IPS-NIHi7 (cell line): ENCODE results near the gene MED22.

Experiments used
- DNase-seq: peaks from one replicate; pipeline ENCODE4 v3.0.0; 2012; ENCODE audit warnings: mixed read lengths; ENCODE audit errors: extremely low spot score

The MED22 gene

DNA sequence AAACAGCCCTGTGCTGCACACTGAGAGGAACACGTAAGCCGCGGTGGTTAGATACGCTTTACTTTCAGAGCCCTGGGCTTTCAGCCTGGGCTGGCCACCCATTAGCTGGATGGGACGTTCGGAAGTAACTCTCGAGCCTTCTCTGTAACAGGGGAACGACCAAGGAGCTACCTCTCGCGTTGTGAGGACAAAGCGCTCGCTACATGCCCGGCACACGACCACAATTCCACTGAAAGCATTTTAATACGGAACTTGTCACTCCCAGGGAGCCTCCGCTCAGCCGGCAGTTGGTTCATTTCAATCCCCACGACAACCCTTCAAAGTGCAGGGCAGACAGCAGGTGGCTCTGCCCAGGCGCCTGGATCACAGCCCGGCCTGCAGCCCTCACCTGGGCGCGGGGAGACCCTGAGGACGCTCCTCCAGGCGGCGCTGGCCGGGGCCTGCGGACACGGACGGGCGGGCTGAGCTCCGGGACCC is 8.0 kb upstream of the MED22 start:
- DNase-seq = no peak

DNA sequence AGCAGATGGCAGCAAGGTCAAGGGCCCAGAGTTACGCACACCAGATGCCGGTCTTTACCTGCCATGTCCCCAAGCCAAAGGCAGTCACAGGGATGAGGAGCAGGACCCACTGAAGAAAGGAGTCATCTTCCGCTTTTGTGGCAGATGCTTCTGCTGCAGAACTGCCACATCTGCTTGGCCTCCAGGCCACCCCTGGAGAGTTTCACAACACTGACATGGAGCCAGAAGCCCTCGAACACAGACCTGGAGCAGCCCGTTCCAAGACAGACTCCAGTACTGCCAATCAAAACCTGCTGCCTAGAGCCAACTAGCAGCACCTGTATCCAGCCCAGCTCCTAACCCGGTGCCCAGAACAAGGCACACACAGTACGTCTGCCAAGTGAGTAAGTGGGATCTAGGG is 6.8 kb upstream of the MED22 start:
- no peak for DNase-seq

DNA sequence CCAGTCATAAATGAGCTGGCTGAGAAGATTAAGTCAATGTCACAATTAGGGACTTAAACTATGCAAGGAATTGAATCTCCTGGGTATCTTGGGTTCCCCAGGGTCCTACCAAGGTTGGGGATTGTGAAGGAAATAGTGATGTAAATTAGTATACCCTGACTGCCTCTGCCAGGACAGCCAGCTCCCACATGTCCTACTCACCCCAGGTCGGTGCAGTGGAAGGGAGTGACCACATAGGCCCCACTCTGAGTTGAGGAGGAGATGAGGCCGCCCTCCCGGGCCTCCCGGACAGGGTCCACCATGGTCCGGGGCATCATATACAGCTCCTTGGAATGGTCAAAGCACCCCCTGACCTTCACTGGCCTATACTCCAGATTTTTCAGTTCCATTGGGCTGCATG is 5.6 kb upstream of the MED22 start:
- no peak for DNase-seq

DNA sequence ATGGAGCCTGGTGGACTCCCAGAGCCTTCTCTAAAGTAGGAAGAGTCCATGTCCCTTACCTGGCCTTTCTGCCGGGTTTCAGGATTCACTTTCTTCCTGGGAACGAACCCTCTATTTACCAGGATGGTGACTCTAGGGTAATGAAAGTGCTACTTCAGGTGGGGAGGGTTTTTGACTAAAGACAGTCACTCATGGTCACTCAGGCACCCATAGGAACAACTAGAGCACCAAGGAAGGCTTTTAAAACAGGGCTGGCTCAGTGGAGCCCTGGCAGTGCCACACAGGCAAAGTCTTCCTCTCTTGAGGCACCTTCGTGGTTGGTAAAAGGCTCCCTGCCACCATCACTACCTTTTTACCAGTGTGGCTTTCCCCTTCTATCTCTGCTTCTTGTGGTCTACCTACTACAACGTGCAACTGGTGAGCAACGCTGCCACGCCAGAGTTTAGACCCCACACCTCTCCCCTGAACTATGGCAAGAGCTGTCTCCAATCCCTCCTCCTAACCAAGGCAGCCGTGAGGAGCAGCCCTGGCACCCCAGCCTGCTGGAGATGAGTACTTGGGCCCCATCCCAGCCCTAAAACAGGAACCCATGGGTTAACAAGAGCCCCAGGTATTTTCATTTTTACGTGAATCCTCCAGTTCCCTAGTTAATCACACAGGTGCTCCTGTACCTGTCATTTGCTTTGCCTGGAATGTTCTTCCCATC is 4.9 kb upstream of the MED22 start:
- DNase-seq = no peak

DNA sequence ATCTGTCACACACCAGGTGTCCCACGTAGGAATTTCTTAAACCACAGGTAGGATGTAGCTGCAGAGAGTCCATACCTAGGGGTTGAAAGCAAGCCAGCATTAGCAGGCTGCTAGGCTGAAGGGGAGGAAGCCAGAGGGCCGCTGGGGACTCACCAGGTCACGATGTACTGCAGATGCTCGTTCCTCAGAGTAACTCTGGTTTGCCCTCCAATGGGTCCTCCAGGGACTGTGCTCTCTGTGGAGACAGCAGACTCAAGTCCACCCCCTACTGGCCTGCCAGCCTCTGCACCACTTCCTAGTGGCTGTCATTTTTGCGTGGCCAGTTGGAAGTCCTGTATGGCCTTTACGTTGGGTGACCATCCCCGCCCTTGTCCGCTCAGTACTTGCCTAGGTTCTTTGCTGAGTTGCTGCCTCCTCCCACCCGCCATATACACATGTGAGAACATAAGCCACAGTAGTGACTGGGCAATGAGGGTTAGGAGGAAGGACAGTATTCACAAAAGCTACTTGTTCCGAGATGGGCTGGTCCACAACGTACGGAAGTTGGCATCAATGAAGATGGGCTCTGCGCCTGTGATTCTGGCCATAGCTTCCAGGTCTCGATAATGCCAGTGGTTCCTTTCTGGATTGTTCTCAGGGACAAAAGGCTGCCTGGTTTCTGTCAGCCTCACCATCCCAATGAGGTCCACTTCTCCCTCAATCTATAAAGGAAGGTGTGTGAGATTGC is 4.1 kb upstream of the MED22 start:
- DNase-seq = peak; percentile 77

DNA sequence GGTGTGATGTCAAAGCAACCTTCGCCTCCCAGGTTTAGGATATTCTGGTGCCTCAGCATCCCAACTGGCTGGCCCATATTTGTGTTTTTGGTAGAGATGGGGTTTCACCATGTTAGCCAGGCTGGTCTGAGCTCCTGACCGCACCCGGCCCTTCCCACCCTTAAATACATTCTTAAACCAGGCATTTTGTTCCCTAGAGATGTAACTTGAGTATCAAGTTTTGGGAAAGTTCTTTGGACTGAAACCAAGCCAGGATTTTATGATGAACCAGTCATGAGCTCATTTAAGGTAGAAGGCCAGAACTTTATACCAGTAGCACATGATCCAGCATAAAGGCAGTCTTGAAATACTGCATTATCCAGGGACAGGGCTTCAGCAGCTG is 3.6 kb upstream of the MED22 start:
- no peak for DNase-seq

DNA sequence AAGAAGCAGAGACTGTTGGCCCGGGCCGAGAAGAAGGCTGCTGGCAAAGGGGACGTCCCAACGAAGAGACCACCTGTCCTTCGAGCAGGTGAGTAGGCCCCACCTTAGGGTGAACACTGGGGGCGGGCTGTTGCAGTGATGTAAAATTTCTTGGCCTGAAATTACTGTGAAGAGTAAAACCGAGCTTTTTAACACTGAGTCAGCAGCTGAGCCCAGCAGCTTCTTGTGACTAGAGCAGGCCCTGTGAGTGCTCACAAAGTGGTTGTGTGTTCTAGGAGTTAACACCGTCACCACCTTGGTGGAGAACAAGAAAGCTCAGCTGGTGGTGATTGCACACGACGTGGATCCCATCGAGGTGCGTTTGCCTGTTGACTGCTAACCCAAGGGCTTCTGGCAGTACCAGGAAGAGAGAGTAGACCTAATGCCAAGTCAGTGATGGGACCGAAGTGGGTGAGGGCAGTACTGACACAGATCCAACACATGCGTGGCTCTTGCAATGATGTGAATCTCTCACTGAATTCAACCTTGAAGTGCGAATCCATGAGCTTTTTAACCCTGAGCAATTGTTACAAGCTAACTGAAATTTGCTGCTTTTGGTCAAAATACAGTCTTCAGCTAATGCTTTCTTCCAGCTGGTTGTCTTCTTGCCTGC is 2.2 kb upstream of the MED22 start:
- DNase-seq = no peak

DNA sequence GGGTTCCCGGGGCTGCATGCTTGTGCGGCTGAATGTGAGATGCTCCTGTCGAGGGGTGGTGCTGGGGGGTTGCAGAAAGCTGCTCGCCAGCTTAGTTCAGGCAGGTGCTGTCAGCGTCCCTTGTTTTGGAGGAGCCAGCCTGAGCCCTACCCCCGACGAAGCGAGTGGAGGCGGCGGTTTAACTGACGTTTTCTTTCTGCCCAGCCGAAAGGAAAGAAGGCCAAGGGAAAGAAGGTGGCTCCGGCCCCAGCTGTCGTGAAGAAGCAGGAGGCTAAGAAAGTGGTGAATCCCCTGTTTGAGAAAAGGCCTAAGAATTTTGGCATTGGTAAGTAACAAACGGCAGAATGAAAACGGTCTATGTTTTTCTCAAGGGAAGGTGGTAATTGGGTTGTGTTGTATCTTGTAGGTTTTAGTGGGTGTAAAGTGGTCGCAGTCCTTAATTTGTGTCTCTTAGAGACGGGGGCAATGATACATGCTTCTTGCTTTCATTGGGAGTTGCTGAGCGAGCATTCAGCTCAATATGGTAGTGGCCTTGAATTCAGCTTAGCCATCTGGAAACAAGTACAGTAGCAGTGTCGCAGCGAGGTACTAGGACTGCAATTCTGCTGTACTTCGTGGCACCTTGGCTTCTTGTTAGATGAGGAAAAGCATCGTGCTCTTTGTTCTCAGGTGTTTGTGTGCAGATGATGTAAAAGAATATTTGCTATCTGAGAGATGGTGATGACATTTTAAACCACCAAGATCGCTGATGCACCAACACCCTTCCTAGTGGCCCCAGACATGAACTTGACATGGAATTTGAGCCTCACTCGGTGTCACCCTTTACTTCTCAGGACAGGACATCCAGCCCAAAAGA is 1.0 kb upstream of the MED22 start:
- no peak for DNase-seq

DNA sequence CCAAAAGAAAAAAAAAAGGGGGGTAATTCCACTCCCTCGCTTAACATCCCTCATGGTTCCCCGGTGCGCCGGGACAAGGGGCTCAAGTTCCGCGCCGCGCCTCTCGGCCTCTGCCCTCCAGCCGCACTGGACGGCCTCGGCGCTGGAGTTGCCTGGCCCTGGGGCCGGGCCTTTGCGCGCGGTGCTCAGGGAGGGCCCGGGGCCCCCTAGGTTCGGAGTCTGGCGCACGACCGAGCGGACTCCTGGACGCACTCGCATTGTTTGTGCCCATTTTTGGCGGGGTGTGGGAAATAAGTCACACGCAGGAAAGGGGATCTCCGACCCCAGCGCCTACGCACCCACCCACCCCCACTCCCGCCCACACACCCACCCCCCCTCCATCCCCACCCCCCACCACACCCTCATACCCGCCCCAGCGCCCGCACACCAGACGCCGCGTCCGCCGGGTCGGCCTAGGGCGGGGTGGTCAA is 381 bp downstream of the MED22 start:
- DNase-seq = peak; percentile 50

DNA sequence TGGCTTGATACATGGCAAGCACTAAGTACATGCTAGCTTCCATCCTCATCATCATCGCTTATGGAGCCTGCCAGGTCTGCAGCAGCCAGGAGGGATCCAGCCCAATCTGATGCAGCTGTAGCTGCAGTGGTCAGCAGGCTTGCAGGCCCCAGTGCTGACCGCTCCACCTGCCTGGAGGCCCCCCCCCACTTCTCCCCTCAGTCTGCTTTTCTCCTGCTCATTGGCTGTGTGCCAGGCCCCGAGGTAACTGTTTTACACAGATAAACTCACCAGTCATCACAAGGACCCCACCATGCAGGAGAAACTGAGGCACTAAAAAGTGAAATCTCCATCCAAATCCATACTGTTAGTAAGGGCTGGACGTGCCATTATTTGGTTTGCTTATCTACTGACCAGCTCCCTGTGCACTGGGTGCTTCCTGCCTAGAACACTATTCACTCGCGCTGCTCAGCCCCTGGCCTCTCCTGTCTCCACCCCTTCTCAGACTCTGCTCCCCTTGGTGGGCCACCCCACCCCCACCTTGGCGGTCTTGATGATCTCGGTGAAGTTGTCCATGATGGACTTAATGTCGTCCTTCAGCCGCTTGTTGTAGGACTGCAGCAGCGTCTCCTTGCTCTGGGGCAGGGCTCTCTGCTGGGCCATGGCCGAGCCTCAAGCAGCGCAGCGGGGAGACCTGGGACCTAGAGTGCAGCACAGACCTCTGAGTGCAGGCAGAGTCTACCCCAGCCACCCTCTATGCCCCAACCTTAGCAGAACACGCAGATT is 1.7 kb downstream of the MED22 start:
- DNase-seq = no peak

DNA sequence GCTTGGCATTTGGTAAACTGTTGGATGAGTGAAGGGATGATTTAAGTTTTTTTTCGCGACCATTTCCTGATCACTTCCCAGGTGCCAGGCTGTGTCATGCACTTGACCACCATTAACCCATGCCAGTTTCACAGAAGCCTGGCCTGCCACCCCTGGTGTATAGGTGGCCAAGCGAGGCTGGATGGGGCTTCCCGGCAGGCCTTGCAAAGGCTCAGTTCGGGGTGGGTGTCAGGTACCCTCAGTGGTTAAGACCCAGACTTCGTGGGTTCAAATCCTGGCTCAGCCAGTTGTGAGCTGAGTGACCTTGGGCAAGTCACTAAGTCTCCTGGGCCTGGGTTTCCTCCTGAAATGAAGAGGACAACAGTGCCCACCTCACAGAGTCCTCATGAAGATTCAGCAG is 2.3 kb downstream of the MED22 start:
- no peak for DNase-seq

DNA sequence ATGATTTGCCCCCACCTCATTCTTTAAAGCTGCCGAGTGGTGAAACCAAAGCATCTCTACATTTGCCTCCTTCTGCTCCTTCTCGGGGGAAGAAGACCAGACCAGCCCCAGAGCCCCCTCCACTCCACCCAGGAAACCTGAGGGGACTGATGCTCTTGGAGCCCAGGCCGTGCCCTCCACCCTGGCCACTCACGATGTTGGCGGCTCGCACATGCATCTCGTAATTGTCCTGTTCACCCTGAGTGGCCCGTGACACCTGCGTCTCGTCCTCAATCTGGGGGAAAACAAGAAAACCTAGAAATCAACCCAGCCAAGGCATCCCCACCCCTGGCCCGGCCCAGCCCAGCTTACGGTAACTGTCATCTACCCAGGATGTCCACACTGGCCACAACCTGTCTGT is 3.0 kb downstream of the MED22 start:
- no peak for DNase-seq

DNA sequence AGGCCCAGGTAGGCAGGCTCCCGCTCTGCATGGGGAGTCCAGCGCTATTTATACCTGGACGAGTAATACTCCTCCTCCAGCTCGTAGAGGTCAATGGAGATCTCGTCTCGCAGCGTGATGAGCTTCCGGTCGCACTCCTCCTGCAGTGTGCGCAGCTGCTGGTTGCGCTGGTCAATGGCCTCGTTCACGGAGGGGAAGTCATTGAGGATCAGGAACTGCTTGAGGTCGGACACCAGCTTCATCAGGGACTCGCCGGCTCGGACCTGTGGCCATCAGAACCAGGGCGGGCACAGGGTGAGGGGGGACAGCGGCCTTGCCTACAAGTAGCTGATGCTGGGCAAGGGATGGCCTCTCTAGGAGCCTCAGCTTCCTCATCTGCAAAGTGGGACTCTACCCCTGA is 3.9 kb downstream of the MED22 start:
- no peak for DNase-seq

DNA sequence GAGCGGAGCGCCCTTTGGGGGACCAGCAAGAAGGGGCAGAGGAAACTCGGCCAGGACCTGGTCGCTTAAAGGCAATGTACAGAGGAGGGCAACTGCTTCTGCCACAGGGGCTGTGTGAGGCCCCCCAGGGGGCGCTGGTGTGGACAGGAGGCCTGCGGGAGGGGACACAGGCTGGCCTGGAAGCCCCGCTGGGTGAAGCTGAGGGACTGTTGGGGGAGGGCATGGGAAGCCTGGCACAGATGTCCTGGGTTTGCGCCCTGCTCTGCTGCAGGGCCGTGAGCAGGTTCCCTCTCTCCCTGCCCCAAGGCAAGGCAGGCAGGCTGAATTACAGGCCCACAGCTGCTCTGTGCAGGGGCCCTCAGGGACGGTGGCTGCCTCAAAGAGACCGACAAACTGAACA is 5.4 kb downstream of the MED22 start:
- DNase-seq = peak; percentile 21

DNA sequence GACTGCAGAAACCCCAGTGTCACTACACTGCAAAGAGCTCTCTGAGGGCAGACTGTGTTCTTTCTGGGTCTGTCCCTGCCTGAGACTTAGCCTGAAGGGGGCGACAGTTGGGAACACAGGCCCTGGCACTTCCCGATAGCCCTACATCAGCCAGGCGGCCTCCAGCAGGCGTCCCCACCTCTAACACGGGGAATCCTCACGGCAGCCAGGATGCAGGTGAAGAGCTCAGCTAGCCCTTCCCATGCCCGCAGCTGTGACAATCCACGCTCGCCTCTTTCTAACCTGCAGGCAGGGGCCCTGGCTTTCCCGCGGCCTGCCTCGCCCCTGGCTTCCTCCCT is 5.9 kb downstream of the MED22 start:
- DNase-seq = peak; percentile 68

DNA sequence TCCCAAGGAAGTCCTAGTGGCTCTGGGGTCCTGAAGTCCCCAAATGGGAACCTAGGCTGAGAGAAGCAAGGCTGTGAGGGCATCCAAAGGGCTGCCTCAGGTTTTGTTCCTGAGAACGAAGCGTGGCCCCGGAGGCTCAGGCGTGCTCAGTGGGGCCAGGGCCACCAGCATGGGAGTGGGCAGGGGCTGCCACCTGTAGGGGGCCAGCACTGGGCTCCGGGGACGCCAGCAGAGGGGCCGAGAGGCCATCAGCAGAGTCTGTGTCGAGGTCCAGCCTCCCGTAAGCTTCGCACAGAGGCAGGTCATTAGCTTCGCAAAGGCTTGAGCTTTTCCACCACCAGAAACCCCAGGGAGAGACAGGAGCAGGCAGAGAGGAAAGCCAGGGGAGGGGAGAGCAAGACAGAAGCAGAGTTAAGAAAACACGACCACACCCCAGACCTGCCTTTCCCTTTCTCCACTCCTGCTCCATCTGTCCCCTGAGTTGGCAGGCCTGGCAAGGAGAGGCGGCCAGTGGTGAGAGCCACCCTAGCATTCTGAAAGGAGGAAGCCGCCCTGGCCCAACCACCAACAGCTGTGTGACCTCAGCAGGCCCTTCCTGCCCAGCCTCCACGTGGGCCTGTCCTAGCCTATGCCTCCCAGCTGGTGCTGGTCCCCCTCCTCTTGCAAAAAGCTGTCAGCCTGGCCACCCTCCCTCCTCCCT is 6.4 kb downstream of the MED22 start:
- DNase-seq = no peak

DNA sequence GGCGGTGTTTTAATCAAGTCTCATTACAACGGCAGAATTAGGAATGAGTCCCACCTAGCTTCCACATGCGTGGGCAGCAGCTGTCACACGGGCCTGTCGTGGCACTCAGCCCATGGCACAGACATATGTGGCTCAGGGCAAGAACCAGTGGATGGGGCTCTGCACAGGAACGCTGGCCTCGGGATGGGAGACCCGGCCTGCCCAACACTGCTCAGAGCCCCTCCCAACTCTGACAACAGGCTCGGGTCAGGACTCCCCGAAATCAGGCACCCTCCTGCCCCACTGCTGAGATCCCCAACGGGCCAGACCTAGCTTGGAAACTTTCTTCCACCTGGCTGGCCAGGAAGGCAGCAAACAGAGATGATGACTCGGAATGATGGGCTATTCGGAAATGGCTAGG is 7.0 kb downstream of the MED22 start:
- DNase-seq = no peak

DNA sequence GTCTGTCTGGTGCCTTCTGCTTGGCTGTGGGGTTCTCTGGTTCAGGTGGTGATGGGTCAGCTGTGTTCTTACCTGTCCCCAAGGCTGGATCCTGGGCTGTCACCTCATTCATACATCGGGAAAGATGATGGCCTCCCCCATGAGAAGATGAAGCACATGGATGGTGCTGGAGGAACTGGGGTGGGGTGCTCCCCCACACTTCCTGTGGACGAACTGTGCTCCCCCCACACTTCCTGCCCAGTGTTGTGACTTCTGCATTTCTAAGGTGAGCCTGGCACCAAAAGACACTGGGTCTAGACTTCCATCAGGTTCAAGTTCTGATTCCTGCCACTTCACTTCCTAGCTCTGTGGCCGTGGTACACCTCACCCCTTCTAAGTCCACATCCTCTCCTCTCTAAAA is 7.7 kb downstream of the MED22 start:
- DNase-seq = no peak

DNA sequence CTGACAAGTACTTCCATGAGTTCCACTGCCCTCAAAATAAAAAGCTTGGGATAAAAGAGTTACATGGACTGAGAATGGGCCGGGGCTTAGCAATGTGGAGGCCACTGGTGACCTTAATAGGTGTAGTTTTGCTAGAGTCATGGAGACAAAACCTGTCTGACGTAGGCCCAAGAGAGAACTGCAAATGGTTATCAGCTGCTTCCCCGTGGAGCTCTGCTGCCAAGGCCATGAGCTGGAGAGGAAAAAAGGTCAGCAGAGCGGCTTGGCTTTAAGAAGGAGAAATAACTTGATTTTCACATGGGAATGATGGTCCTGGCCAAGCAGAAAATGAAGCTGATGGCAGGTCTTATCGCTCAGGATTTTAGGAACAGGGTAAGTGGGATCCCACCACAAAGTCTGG is 8.3 kb downstream of the MED22 start:
- no peak for DNase-seq

DNA sequence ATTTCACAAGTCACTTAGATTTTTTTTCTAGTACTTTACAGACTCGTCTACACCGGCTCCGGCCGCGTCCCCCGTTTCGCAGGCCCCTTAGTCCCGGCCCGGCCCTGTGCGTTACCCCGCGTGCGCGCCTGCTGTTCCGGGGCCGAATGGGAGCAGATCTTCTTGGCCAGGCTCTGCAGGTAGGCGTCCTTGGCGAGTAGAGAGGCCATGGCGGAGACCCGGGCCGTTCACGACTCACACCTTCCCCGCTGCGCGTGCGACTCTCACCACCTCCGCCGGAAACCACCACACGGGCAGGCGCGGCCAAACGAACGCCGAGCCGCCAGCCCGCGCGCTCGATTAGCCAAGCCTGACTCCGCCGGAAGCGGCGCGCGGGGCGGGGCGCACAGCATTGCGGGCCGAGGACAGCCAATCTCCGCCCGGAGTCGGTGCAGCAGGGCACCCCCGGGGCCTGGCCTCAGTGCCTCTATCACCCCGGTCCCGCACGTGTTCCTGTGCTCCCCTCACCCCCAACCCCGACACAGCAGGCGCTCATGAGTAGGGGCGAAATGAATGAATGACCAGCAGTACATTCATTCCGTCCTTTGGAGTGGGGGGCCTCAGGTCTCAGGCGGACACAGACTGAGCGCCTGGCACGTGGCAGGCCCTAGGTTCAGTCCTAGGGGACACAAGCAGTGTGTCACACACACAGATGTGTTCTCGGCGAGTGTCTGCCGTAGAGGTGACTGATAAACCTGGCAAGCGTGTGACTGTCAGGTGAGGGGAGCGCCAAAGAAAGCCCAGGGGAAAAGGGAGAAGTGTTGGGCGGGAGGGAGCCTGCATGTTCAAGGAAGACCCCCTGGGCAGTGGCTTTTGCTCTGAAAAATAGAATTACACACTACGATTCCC is 11.8 kb downstream of the MED22 start, which contains the start of gene SURF6:
SURF6 (minus strand) TSS at position 265 of the 888 bp plus-strand sequence; CDS start at position 209, 56 bp downstream.
- peak; percentile 90 for DNase-seq
